ENCODE results near the gene PCF11. TPM values are rescaled to one million over a fixed set of nuclear protein-coding genes. Genes with fewer than 3 reads are reported as not detected.

The PCF11 gene
- total RNA-seq, 1 donor from 2014 or later, result 65.1 TPM

DNA sequence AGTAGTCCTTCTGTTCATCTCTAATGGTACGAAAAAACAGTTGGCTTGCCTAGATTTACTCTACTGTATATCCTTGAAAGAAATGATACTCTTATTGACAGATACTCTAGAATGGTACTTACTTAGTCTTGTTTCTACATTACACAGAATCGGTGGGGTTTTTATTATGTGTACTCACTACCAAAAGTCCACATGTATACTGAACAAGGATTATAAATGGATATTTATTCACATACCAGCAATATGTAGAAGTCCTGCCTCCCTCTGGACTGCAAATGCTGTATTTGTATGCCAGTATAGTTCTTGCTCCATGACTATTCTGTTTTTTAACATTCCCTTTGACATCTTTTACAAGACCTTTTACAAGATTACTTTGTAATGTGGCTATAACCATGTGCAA is 13.9 kb downstream of the PCF11 start:
- no peak for DNase-seq (ENCODE audit: extremely low spot score, unreplicated experiment)
- peak overlapping the region; percentile 37 for H3K27ac Mint-ChIP-seq
- TF ChIP-seq, protein P1, sequence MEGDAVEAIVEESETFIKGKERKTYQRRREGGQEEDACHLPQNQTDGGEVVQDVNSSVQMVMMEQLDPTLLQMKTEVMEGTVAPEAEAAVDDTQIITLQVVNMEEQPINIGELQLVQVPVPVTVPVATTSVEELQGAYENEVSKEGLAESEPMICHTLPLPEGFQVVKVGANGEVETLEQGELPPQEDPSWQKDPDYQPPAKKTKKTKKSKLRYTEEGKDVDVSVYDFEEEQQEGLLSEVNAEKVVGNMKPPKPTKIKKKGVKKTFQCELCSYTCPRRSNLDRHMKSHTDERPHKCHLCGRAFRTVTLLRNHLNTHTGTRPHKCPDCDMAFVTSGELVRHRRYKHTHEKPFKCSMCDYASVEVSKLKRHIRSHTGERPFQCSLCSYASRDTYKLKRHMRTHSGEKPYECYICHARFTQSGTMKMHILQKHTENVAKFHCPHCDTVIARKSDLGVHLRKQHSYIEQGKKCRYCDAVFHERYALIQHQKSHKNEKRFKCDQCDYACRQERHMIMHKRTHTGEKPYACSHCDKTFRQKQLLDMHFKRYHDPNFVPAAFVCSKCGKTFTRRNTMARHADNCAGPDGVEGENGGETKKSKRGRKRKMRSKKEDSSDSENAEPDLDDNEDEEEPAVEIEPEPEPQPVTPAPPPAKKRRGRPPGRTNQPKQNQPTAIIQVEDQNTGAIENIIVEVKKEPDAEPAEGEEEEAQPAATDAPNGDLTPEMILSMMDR (conservative IDR thresholded peaks at IDR 0.05), result no peak
- peaks cover 21% of the 10 kb centered on the region for H3K4me1 Mint-ChIP-seq (ENCODE audit: unreplicated experiment)
- no peaks in the 10 kb centered on the region for H3K27me3 Mint-ChIP-seq
- peaks cover 59% of the 10 kb centered on the region for H3K36me3 Mint-ChIP-seq
- H3K9me3 Mint-ChIP-seq, result no peaks in the 10 kb centered on the region
- H3K4me3 Mint-ChIP-seq, result peak overlapping the region; percentile 69

DNA sequence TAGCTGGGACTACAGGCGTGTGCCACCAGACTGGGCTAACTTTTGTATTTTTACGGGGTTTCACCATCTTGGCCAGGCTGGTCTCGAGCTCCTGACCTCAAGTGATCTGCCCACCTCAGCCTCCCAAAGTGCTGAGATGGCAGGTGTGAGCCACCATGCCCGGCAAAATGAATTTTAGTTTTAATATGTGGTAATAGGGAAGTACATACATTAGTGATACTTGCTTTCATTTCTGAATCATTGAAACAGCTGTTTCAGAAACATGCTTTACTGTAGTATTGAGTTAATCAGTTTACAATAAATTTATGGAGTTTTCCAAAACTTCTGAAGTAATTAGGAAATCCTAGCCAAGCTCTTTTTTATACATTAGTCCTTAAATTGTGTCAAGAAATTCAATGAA is 15.6 kb downstream of the PCF11 start:
- DNase-seq (ENCODE audit: extremely low spot score, unreplicated experiment), result no peak
- H3K27me3 Mint-ChIP-seq, result no peaks in the 10 kb centered on the region
- no peak overlapping the region for H3K4me3 Mint-ChIP-seq
- peaks cover 53% of the 10 kb centered on the region for H3K36me3 Mint-ChIP-seq
- peaks cover 21% of the 10 kb centered on the region for H3K4me1 Mint-ChIP-seq (ENCODE audit: unreplicated experiment)
- TF ChIP-seq, protein P1 (conservative IDR thresholded peaks at IDR 0.05), result no peak
- H3K27ac Mint-ChIP-seq, result no peak overlapping the region
- H3K9me3 Mint-ChIP-seq, result no peaks in the 10 kb centered on the region

- H3K27me3 Mint-ChIP-seq, result no peaks in the 10 kb centered on the region
- H3K36me3 Mint-ChIP-seq, result peaks cover 40% of the 10 kb centered on the region
- peak overlapping the region; percentile 62 for H3K27ac Mint-ChIP-seq
- TF ChIP-seq, protein P1 (conservative IDR thresholded peaks at IDR 0.05), result no peak
- peaks cover 21% of the 10 kb centered on the region for H3K4me1 Mint-ChIP-seq (ENCODE audit: unreplicated experiment)
- no peak for DNase-seq (ENCODE audit: extremely low spot score, unreplicated experiment)
- H3K9me3 Mint-ChIP-seq, result no peaks in the 10 kb centered on the region
- peak overlapping the region; percentile 41 for H3K4me3 Mint-ChIP-seq
These were observed 17.1 kb downstream of the PCF11 start for GRCh38 chr11:83174008-83174407.

DNA sequence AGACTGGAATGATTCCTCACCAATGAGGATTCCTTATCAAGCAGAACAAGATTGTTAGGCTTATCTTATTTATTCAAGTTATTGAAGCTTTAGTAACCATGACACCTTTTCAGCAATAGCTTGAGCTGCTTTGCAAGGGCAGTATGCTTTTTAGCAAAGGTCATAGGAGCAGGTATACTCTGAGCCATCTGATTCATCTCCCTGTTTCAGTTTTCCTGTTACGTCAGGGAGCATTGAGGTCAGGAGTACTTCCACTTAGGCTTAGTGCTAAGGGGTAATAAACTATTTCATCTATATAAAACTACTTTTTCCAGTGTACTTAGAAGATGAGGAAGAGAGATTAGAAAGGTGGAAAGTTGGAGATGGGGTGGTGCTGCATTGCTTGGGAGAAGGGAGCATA is 18.9 kb downstream of the PCF11 start:
- no peak for DNase-seq (ENCODE audit: extremely low spot score, unreplicated experiment)
- TF ChIP-seq, protein P1 (conservative IDR thresholded peaks at IDR 0.05), result no peak
- peaks cover 10% of the 10 kb centered on the region for H3K4me1 Mint-ChIP-seq (ENCODE audit: unreplicated experiment)
- H3K27me3 Mint-ChIP-seq, result no peaks in the 10 kb centered on the region
- peaks cover 29% of the 10 kb centered on the region for H3K36me3 Mint-ChIP-seq
- no peaks in the 10 kb centered on the region for H3K9me3 Mint-ChIP-seq
- no peak overlapping the region for H3K4me3 Mint-ChIP-seq
- H3K27ac Mint-ChIP-seq, result no peak overlapping the region

GRCh38 chr11:83181815-83182214 is 24.9 kb downstream of the PCF11 start:
- H3K27me3 Mint-ChIP-seq, result no peaks in the 10 kb centered on the region

More at GRCh38 chr11:83181815-83182214, 24.9 kb downstream of the PCF11 start:
- TF ChIP-seq, protein P1 (conservative IDR thresholded peaks at IDR 0.05), result no peak
- no peak overlapping the region for H3K4me3 Mint-ChIP-seq
- peaks cover 23% of the 10 kb centered on the region for H3K36me3 Mint-ChIP-seq
- H3K9me3 Mint-ChIP-seq, result no peaks in the 10 kb centered on the region
- no peaks in the 10 kb centered on the region for H3K4me1 Mint-ChIP-seq (ENCODE audit: unreplicated experiment)
- DNase-seq (ENCODE audit: extremely low spot score, unreplicated experiment), result no peak
- H3K27ac Mint-ChIP-seq, result peak overlapping the region; percentile 37
